Activated CD8-positive, alpha-beta memory T cell treated with anti-CD3 and anti-CD28 coated beads, Interleukin-2, amount 50 U/mL, for 24 hours (primary cell): ENCODE results near the gene ZBTB4.

Source experiments
- DNase-seq: peaks from one replicate; pipeline ENCODE4 v3.0.0-alpha.2; 2020; ENCODE audit errors: extremely low read depth

The ZBTB4 gene

GRCh38 chr17:7441266-7441665, 38.2 kb downstream of the ZBTB4 start:
- no peak for DNase-seq

GRCh38 chr17:7440834-7441195, 38.6 kb downstream of the ZBTB4 start:
- no peak for DNase-seq

GRCh38 chr17:7440113-7440833, 39.2 kb downstream of the ZBTB4 start:
- DNase-seq = no peak

- DNase-seq = no peak
Measured at GRCh38 chr17:7439462-7440112, 39.8 kb downstream of the ZBTB4 start, which contains the start of gene FGF11. FGF11 (plus strand) TSS chr17:7439512; CDS start chr17:7439621, 109 bp downstream.

GRCh38 chr17:7438656-7439460, 40.6 kb downstream of the ZBTB4 start:
- no peak for DNase-seq

- DNase-seq = peak; percentile 8
Measured at GRCh38 chr17:7437950-7438614, 41.3 kb downstream of the ZBTB4 start.

GRCh38 chr17:7437369-7437863, 42.0 kb downstream of the ZBTB4 start:
- no peak for DNase-seq

GRCh38 chr17:7436556-7437368, 42.7 kb downstream of the ZBTB4 start:
- peak; percentile 34 for DNase-seq

- no peak for DNase-seq
Measured at GRCh38 chr17:7435676-7436555, 43.5 kb downstream of the ZBTB4 start.

- no peak for DNase-seq
Measured at GRCh38 chr17:7432296-7432695, 47.1 kb downstream of the ZBTB4 start.

- DNase-seq = no peak
Measured at GRCh38 chr17:7431231-7431630, 48.2 kb downstream of the ZBTB4 start.

GRCh38 chr17:7429722-7430121, 49.7 kb downstream of the ZBTB4 start:
- DNase-seq = no peak

- DNase-seq = no peak
Measured at GRCh38 chr17:7428557-7428956, 50.9 kb downstream of the ZBTB4 start, which contains the start of gene SPEM3. SPEM3 (plus strand) TSS chr17:7428857; CDS start chr17:7428903, 46 bp downstream.

GRCh38 chr17:7427549-7427948, 51.9 kb downstream of the ZBTB4 start:
- DNase-seq = no peak

- DNase-seq = no peak
Measured at GRCh38 chr17:7426896-7427489, 52.4 kb downstream of the ZBTB4 start.

- no peak for DNase-seq
Measured at GRCh38 chr17:7426203-7426863, 53.1 kb downstream of the ZBTB4 start.

- no peak for DNase-seq
Measured at GRCh38 chr17:7425756-7426155, 53.7 kb downstream of the ZBTB4 start.

- no peak for DNase-seq
Measured at GRCh38 chr17:7425316-7425715, 54.1 kb downstream of the ZBTB4 start, which contains the start of gene SPEM2. SPEM2 (plus strand) TSS chr17:7425616; CDS start chr17:7425689, 73 bp downstream.

- DNase-seq = no peak
Measured at GRCh38 chr17:7423679-7424078, 55.8 kb downstream of the ZBTB4 start.
